NB4 (cell line): Measurements from ENCODE around the gene PSTK.

ENCODE experiments used
- CTCF ChIP-seq: IDR thresholded peaks from one replicate; pipeline ENCODE4 v1.5.1; 2012; ENCODE audit warnings: low read depth, low read length
- MAX ChIP-seq: IDR thresholded peaks from 2 replicates; pipeline ENCODE4 v1.6.1; 2011; ENCODE audit warnings: low read depth, low read length

DNA sequence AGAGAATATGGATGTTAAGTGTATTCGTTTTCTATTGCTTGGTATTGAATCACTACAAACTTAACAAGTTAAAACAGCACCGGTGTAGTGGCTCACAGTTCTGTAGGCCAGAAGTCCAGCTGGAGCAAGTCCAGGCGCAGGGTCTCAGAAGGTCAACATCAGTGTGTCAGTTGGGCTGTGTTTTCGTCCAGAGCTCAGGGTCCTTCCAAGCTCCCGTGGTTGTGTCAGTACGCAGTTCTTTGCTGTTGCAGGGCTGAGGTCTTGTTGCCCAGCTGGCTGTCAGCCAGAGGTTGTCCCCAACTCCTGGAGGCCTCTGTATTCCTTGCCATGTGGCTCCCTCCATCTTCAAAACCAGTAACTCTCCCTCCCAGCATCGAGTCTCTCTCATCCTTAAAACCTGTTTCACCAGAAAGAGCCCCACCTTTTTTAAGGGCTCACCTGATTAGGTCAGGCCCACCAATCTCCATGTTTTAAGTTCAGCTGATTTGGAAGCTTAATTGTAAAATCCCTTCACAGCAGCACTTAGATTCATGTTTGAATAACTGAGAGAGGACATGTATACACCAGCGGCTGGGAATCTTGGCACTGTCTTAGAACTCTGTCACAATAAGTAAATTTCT is 55.4 kb downstream of the PSTK start:
- TF ChIP-seq CTCF (no peak), MAX (no peak)
